Endothelial cell (in vitro differentiated cells): Measurements from ENCODE around the gene TSPAN9. TPM values are rescaled to one million over a fixed set of nuclear protein-coding genes. Genes with fewer than 3 reads are reported as not detected.

ENCODE experiments used
- DNase-seq: peaks from one replicate; pipeline ENCODE4 v3.0.0; 2021; ENCODE audit warnings: low spot score
- H3K27ac Mint-ChIP-seq: one replicate; pipeline ENCODE4 v1.8.0; 2021; ENCODE audit warnings: mixed read lengths, inconsistent platforms; ENCODE audit not compliant: unreplicated experiment
- H3K27me3 Mint-ChIP-seq: one replicate; pipeline ENCODE4 v1.8.0; 2021; ENCODE audit warnings: mild to moderate bottlenecking, moderate library complexity, mixed read lengths, inconsistent platforms; ENCODE audit not compliant: unreplicated experiment
- H3K36me3 Mint-ChIP-seq: one replicate; pipeline ENCODE4 v1.8.0; 2021; ENCODE audit warnings: mild to moderate bottlenecking, low read depth, mixed read lengths, inconsistent platforms; ENCODE audit not compliant: unreplicated experiment
- H3K4me1 Mint-ChIP-seq: one replicate; pipeline ENCODE4 v1.8.0; 2021; ENCODE audit warnings: mild to moderate bottlenecking, mixed read lengths, inconsistent platforms; ENCODE audit not compliant: unreplicated experiment
- H3K4me3 Mint-ChIP-seq: one replicate; pipeline ENCODE4 v1.8.0; 2021; ENCODE audit warnings: mild to moderate bottlenecking, mixed read lengths, inconsistent platforms; ENCODE audit not compliant: unreplicated experiment
- H3K9me3 Mint-ChIP-seq: one replicate; pipeline ENCODE4 v1.8.0; 2021; ENCODE audit warnings: mixed read lengths, inconsistent platforms; ENCODE audit not compliant: unreplicated experiment
- total RNA-seq: library from RNA; stranded (reverse); fragmentation: NEBNext Ultra II Directional; extraction: Animal tissue kit (Norgen Biotek cat#: 25700); gene quantifications from one replicate; pipeline ENCODE4 v1.2.1, GENCODE V29; 2021; ENCODE audit not compliant: unreplicated experiment
- TF ChIP-seq, protein P1 (sequence below): fragments of 200-600 bp; sonication (generic); IDR thresholded peaks from one replicate; pipeline ENCODE4 v1.5.0; 2021; ENCODE audit warnings: antibody characterized with exemption; ENCODE audit not compliant: unreplicated experiment

TSPAN9 gene
- total RNA-seq, 1 donor from 2014 or later = 116 TPM

DNA sequence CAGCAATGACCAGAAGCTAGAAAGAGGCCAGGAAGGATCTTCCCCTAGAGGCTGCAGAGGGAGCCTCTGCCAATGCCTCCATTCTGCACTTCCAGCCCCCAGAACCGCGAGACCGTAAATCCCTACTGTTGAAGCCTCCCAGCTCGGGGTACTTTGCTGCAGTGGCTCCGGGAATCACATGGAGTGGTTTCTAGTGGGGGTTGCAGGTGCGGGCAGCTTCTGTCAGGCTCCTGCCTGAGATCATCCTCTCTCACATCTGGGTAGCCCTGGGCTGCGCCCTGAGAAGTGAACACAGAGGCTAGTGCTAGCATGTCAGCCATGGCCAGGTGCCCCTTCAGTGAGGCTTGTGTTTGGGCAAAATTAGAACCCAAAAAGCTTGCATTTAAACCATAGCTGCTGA, 67.3 kb downstream of the TSPAN9 start:
- peaks cover 9% of the 10 kb centered on the region for H3K27me3 Mint-ChIP-seq

DNA sequence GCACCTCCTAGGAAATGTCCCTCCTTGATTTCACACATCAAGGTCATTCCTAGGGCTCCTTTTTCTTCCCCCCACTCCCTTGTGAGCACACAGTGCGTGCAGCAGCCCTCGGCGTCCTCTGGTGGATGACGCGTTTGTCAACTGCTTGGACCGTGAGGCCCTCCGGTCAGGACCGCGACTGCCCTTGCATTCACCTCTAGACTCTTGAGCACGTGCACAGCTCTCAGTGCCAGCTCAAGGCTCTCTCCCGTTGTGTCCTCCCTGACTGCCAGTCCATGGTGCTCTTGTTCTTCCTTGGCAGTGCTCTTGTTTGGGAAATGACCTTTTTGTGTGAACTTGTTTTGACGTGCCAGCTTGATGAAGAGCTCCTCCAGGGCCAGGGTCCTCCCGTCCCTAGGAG, 67.9 kb downstream of the TSPAN9 start:
- TF ChIP-seq, protein P1, sequence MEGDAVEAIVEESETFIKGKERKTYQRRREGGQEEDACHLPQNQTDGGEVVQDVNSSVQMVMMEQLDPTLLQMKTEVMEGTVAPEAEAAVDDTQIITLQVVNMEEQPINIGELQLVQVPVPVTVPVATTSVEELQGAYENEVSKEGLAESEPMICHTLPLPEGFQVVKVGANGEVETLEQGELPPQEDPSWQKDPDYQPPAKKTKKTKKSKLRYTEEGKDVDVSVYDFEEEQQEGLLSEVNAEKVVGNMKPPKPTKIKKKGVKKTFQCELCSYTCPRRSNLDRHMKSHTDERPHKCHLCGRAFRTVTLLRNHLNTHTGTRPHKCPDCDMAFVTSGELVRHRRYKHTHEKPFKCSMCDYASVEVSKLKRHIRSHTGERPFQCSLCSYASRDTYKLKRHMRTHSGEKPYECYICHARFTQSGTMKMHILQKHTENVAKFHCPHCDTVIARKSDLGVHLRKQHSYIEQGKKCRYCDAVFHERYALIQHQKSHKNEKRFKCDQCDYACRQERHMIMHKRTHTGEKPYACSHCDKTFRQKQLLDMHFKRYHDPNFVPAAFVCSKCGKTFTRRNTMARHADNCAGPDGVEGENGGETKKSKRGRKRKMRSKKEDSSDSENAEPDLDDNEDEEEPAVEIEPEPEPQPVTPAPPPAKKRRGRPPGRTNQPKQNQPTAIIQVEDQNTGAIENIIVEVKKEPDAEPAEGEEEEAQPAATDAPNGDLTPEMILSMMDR = no peak
- peaks cover 37% of the 10 kb centered on the region for H3K36me3 Mint-ChIP-seq

More for the DNA sequence above, 67.3 kb downstream of the TSPAN9 start:
- Mint-ChIP-seq H3K4me1 (peaks cover 45% of the 10 kb centered on the region), H3K9me3 (no peaks in the 10 kb centered on the region), H3K27ac (no peak overlapping the region), H3K36me3 (peaks cover 39% of the 10 kb centered on the region), H3K4me3 (no peak overlapping the region)
- no peak for DNase-seq
- TF ChIP-seq, protein P1 = no peak

DNA sequence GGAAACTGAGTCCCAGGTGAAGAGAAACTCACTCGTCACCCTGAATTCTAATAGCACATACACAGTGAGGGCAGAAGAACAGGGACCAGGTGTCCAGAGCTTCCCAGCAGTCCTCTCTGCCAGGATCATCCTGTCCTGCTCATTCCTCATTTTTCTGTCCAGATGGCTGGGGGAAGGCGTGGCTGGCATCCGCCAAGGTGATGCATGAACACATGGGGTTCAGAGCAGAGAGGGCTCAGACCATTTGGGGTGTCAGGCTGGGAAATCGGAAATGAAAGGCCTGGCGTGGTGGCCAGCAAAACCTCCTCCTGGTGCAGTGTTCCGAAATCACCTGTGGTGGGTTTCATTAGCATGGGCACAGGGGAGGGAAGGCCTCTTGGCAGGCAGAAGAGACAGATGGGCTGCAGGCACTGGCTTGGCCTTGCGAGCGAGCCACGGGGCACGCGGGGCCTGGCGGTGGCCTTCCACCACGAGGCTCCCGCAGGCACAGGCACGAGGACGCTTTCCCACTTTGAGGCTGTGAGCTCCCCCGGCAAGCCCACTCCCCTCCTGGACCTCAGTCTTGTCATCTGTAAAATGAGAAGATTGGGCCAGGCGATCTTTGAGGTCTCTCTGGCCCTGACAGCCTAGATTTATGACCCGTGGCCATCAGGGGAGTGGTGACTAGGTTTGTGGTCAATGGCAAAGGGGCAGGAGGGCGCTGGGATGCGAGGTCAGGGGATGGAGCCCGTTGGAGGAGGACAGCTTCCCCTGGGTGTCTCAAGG, 68.5 kb downstream of the TSPAN9 start:
- Mint-ChIP-seq H3K27me3 (peaks cover 9% of the 10 kb centered on the region), H3K27ac (peak overlapping the region; percentile 15), H3K4me1 (peaks cover 44% of the 10 kb centered on the region), H3K4me3 (no peak overlapping the region), H3K9me3 (no peaks in the 10 kb centered on the region), H3K36me3 (peaks cover 34% of the 10 kb centered on the region)
- TF ChIP-seq, protein P1 = no peak
- no peak for DNase-seq

More for the DNA sequence above, 67.9 kb downstream of the TSPAN9 start:
- no peak for DNase-seq
- H3K27me3 Mint-ChIP-seq = peaks cover 9% of the 10 kb centered on the region
- no peak overlapping the region for H3K4me3 Mint-ChIP-seq
- H3K9me3 Mint-ChIP-seq = no peaks in the 10 kb centered on the region
- peak overlapping the region; percentile 15 for H3K27ac Mint-ChIP-seq
- peaks cover 44% of the 10 kb centered on the region for H3K4me1 Mint-ChIP-seq

DNA sequence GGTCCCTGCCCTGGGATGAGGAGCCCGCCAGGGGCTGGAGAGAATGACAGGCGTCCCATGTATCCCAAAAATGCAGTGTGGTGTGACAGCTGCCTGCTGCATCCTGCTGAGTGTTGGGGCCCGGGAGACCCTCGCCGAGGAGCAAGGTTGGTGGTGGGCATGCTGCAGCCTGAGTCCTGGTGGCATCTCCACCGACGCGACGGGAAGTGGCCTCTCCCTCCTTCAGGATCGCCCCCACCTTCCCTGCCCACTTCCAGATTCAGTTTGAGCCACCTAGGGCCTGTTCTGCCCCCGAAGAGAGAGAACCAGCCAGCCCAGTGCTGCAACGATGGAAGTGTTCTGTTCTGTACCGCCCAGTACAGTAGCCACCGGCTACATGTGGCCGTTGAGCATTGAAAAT, 70.1 kb downstream of the TSPAN9 start:
- H3K9me3 Mint-ChIP-seq = no peaks in the 10 kb centered on the region
- peaks cover 12% of the 10 kb centered on the region for H3K27me3 Mint-ChIP-seq
- H3K4me1 Mint-ChIP-seq = peaks cover 56% of the 10 kb centered on the region
- no peak overlapping the region for H3K27ac Mint-ChIP-seq
- no peak for DNase-seq
- TF ChIP-seq, protein P1 = no peak
- H3K4me3 Mint-ChIP-seq = no peak overlapping the region
- peaks cover 37% of the 10 kb centered on the region for H3K36me3 Mint-ChIP-seq

DNA sequence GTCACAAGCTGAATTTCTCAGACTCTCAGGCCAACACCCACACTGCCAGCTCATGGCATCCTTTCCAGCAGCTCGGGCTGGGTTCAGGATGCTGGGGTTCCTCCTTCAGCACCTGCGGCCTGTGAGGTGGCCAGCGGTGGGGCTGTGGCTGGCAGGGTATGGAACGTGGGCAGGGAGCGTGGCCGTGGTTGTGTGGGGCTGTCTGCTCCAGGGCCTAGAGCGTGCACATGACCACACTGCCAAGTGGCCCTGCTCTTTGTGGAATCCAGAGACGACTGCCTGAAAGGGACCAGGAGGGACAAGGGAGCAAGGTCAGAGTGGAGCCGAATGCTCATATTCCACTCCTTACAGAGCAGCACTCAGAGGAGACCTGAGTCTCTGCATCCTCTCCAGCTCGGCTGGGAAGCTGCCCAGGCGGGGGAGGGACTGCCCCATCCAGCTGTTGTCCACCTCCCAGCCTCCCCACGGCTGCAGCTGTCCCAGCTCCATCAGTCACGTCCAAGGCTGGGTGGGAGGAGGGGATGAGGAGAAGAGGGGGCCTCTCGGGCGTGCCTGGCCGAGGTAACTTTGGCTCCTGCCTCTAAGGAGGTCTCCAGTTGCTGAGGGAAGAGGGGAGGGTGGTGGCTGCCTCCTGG, 71.3 kb downstream of the TSPAN9 start:
- Mint-ChIP-seq H3K4me3 (peak overlapping the region; percentile 9), H3K9me3 (no peaks in the 10 kb centered on the region), H3K27ac (no peak overlapping the region), H3K4me1 (peaks cover 64% of the 10 kb centered on the region), H3K27me3 (peaks cover 10% of the 10 kb centered on the region), H3K36me3 (peaks cover 30% of the 10 kb centered on the region)
- no peak for DNase-seq
- TF ChIP-seq, protein P1 = no peak
